AG09309 (cell line): ENCODE results near the gene CHIT1.

Source experiments
- DNase-seq: peaks from one replicate; pipeline ENCODE4 v3.0.0-alpha.2; 2010; ENCODE audit warnings: low read depth
- H3K4me3 ChIP-seq: 2 replicates; pipeline ENCODE4 v1.5.1; 2011; ENCODE audit warnings: mild to moderate bottlenecking, low read depth, low read length, moderate library complexity; ENCODE audit not compliant: control insufficient read depth
- TF ChIP-seq, protein P1 (sequence below): IDR thresholded peaks from 2 replicates; pipeline ENCODE4 v1.5.1; 2011; ENCODE audit warnings: mild to moderate bottlenecking, low read depth, low read length, inconsistent platforms; ENCODE audit not compliant: insufficient read depth, control insufficient read depth; ENCODE audit errors: missing control alignments

The CHIT1 gene

DNA sequence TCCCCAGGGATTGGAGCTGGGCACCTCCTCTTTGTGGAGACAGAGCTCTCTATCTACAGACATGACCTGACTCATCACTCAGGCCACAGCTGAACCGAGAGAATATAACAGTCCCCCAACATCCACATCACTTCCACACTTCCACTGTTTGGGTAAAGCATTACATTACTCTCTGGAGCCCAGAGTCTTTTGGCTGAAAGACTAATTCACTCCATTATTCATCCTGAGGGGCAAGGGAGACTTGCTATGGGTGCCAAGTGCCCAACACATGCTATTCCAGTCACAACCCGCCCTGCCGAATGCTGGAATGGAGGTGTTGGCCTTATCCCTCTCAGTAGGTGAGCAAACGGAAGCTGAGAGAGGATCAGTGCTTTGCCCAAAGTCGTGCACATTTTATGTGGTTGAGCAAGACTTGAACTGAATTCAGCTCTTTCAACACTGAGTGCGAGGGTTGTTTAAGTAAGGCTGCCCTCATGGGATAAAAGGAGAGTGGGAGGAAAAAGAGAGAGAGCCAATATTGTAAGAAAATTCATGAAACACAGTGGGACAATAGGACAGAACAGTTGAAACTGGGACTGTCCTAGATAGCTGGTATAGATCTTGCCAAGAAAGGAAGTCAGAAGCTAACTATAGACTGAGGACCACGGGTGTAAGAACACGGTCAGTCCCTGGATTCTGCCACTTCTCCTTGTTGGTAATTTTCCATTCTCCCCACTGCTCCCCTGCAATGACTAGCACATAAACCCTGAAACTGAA lies 29.5 kb downstream of the CHIT1 start:
- no peak overlapping the region for H3K4me3 ChIP-seq
- DNase-seq: peak; percentile 89
- TF ChIP-seq, protein P1, sequence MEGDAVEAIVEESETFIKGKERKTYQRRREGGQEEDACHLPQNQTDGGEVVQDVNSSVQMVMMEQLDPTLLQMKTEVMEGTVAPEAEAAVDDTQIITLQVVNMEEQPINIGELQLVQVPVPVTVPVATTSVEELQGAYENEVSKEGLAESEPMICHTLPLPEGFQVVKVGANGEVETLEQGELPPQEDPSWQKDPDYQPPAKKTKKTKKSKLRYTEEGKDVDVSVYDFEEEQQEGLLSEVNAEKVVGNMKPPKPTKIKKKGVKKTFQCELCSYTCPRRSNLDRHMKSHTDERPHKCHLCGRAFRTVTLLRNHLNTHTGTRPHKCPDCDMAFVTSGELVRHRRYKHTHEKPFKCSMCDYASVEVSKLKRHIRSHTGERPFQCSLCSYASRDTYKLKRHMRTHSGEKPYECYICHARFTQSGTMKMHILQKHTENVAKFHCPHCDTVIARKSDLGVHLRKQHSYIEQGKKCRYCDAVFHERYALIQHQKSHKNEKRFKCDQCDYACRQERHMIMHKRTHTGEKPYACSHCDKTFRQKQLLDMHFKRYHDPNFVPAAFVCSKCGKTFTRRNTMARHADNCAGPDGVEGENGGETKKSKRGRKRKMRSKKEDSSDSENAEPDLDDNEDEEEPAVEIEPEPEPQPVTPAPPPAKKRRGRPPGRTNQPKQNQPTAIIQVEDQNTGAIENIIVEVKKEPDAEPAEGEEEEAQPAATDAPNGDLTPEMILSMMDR: no peak

DNA sequence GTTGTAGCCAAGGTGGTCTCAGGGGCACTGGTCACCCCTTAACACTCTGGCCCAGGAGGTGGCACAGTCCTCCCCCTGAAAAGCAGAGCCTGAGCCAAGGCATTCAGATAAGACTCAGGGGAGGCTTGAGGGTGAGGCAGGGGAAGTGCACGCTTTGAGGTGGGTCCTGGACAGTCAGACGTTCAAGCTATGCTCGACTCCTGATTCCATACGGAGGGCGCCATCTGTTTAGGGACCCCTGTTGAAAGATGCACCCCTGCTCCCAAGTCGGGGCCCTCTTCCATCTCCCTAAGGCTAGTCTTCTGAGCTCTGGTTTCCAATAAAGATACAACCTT lies 30.0 kb downstream of the CHIT1 start:
- no peak overlapping the region for H3K4me3 ChIP-seq
- no peak for DNase-seq
- TF ChIP-seq, protein P1: no peak

DNA sequence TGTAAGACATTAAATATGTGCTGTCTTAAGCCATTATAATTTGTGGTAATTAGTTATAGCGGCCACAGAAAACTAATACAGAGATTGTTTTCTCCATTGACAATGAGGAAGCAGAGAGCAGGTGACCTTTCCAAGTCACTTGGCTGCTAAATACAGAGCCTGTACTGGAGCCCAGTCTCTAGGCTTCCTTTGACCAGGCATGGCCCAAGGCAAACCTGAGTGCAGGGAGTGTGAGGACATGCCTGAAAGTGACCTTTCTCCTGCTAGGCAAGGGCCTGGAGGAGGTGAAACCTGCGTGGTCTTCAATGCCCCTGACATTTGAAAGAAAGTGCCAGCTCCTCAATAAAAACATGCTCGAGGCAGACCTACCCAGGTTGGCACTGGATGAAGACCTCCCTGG lies 30.5 kb downstream of the CHIT1 start:
- TF ChIP-seq, protein P1: no peak
- no peak overlapping the region for H3K4me3 ChIP-seq
- no peak for DNase-seq

DNA sequence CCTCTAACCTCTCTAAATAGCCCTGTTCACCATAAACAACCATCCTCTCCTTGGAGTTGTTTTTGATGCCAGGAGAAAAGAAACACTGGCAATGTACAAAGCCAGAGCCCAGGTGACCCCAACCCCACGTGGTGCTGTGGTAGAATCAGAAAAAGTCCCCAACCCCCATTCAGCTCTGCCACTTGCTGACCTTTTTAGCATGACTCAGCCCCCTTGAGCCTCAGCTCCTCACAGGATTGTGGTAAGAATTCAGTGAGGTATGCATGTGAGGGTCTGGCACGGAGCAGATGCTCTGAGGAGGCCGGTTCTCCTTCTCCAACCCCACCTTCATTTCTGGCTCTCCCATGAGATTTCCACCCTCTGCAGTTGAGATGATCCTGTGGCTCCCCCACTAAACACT lies 31.8 kb downstream of the CHIT1 start:
- H3K4me3 ChIP-seq: no peak overlapping the region
- peak; percentile 67 for DNase-seq
- TF ChIP-seq, protein P1: no peak

DNA sequence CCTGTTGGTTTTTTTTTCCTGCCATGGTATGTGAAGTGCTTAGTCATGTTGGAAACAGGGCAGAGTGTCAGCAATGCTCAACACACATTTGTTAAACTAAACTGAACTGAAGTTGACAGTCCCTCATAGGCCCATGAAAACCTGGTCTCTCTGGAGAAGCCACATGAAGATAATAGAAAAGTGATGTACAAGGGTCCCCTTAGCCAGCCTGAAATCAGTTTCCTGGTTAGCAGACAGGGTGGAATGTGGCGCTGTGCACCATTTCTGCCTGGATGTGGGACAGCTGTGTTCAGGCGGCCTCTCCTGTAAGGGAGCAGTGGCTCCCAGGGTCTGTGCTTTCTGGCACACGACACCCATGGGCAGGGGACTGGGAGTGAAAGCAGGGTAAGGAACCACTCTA lies 33.1 kb downstream of the CHIT1 start:
- no peak overlapping the region for H3K4me3 ChIP-seq
- no peak for DNase-seq
- TF ChIP-seq, protein P1: peak; percentile 23

DNA sequence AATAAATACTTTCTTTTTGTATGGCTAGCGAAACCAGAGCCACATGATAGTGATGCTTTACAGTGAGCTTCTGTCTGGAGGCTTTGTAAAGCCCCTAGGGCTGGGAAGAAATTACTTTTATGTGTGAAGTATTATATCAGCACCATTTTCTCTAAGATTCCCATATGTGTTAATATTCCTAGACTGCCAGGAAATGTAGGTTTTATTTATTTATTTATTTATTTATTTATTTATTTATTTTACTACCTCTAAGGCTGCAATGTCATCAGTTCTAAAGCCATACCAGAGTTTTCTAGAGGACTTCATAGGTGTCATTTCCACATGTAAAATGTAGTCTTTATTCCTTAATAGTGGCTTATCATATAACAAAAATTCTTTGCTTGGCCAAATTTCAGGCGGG lies 38.5 kb downstream of the CHIT1 start:
- H3K4me3 ChIP-seq: no peak overlapping the region
- DNase-seq: no peak
- TF ChIP-seq, protein P1: no peak
